Measurements from ENCODE around the gene COTL1. TPM values are rescaled to one million over a fixed set of nuclear protein-coding genes. Genes with fewer than 3 reads are reported as not detected.

The COTL1 gene
- total and polyA plus RNA-seq, 4 donors, result 12.0 to 59.5 (median 23.0) TPM

- TF ChIP-seq ATF3 (IDR thresholded peaks at IDR 0.05) (no peak), TAF1 (conservative IDR thresholded peaks at IDR 0.05) (no peak), FOXA1 (IDR thresholded peaks at IDR 0.05) (no peak)
Measured at GRCh38 chr16:84572096-84572495, 45.8 kb downstream of the COTL1 start (continued).

- peaks cover 0 to 2% (median under 1%) of the 10 kb centered on the region in 4 donors for H3K9me3 ChIP-seq (ENCODE audit: control insufficient read depth in 4 of 4, low read length in 3 of 4)
- no peaks in the 10 kb centered on the region for H3K36me3 ChIP-seq (ENCODE audit: control insufficient read depth in 4 of 4, insufficient read depth in 3 of 4, low read depth in 1 of 4, low read length in 3 of 4)
- no peak for DNase-seq (ENCODE audit: low spot score)
- no peak for TF ChIP-seq MAX (IDR thresholded peaks at IDR 0.05)
- TF ChIP-seq RAD21 (IDR thresholded peaks at IDR 0.05), result no peak
- no peak for TF ChIP-seq HNF4G (IDR thresholded peaks at IDR 0.05)
- no peak for TF ChIP-seq FOXA1 (IDR thresholded peaks at IDR 0.05)
- no peak for TF ChIP-seq CTCF (IDR thresholded peaks at IDR 0.05; ENCODE audit: low read depth, low read length, missing input control)
- TF ChIP-seq RXRA (IDR thresholded peaks at IDR 0.05), result no peak
- no peak for TF ChIP-seq ZBTB33 (IDR thresholded peaks at IDR 0.05)
- TF ChIP-seq GABPA (IDR thresholded peaks at IDR 0.05 in 1 of 2, conservative IDR thresholded peaks at IDR 0.05 in 1 of 2), result no peak
- no peak overlapping the region for H3K9ac ChIP-seq (ENCODE audit: low read depth in 1 of 2, low read length in 2 of 2)
- no peaks in the 10 kb centered on the region for H3K27me3 ChIP-seq (ENCODE audit: control insufficient read depth in 4 of 4, insufficient read depth in 4 of 4, low read length in 3 of 4)
- 96% methylated on average over 13 of the region's 13 CpGs for WGBS
- H3K4me3 ChIP-seq (ENCODE audit: low read depth in 1 of 3, low read length in 3 of 3), result no peak overlapping the region
- no peak overlapping the region for H3K27ac ChIP-seq (ENCODE audit: low read depth in 1 of 2, low read length in 2 of 2)
- H3K4me1 ChIP-seq (ENCODE audit: control insufficient read depth in 4 of 4, insufficient read depth in 4 of 4, low read length in 3 of 4), result no peaks in the 10 kb centered on the region
Measured at GRCh38 chr16:84571506-84571905, 46.4 kb downstream of the COTL1 start.

- no peak for DNase-seq (ENCODE audit: low spot score)
- Histone ChIP-seq H3K9me3 (ENCODE audit: control insufficient read depth in 4 of 4, low read length in 3 of 4) (peaks cover 0 to 2% (median under 1%) of the 10 kb centered on the region in 4 donors), H3K27ac (ENCODE audit: low read depth in 1 of 2, low read length in 2 of 2) (no peak overlapping the region), H3K4me3 (ENCODE audit: low read depth in 1 of 3, low read length in 3 of 3) (no peak overlapping the region), H3K9ac (ENCODE audit: low read depth in 1 of 2, low read length in 2 of 2) (no peak overlapping the region), H3K4me1 (ENCODE audit: control insufficient read depth in 4 of 4, insufficient read depth in 4 of 4, low read length in 3 of 4) (no peaks in the 10 kb centered on the region), H3K27me3 (ENCODE audit: control insufficient read depth in 4 of 4, insufficient read depth in 4 of 4, low read length in 3 of 4) (no peaks in the 10 kb centered on the region), H3K36me3 (ENCODE audit: control insufficient read depth in 4 of 4, insufficient read depth in 3 of 4, low read depth in 1 of 4, low read length in 3 of 4) (peaks cover 0 to 3% (median 0%) of the 10 kb centered on the region in 4 donors)
- WGBS, result 94% methylated on average over 14 of the region's 14 CpGs
- TF ChIP-seq EGR1 (IDR thresholded peaks at IDR 0.05; ENCODE audit: low read depth in 2 of 2) (no peak), MAX (IDR thresholded peaks at IDR 0.05) (no peak), ATF3 (IDR thresholded peaks at IDR 0.05) (no peak), RXRA (IDR thresholded peaks at IDR 0.05) (no peak), JUND (IDR thresholded peaks at IDR 0.05) (no peak), RAD21 (IDR thresholded peaks at IDR 0.05) (no peak), GABPA (IDR thresholded peaks at IDR 0.05 in 1 of 2, conservative IDR thresholded peaks at IDR 0.05 in 1 of 2) (no peak), SP1 (IDR thresholded peaks at IDR 0.05) (no peak), REST (IDR thresholded peaks at IDR 0.05) (no peak), FOXA1 (IDR thresholded peaks at IDR 0.05) (no peak), ZBTB33 (IDR thresholded peaks at IDR 0.05) (no peak), NR2F2 (IDR thresholded peaks at IDR 0.05) (no peak), TAF1 (conservative IDR thresholded peaks at IDR 0.05) (no peak), YY1 (IDR thresholded peaks at IDR 0.05) (no peak), HNF4G (IDR thresholded peaks at IDR 0.05) (no peak), FOXA2 (IDR thresholded peaks at IDR 0.05) (no peak), HNF4A (conservative IDR thresholded peaks at IDR 0.05) (no peak)
Measured at GRCh38 chr16:84570739-84571403, 47.0 kb downstream of the COTL1 start.

Data from liver (tissue), 9 donors.